Jurkat, Clone E6-1 (cell line): Measurements from ENCODE around the gene SLC6A17.
A peak's percentile ranks its signal among the peaks of the same experiment; 100 is the strongest.

Experiments
- DNase-seq: peaks from one replicate; pipeline ENCODE4 v3.0.0-alpha.2; 2011; ENCODE audit warnings: low read depth, low spot score
- H3K4me3 ChIP-seq: 2 replicates; pipeline ENCODE4 v1.5.1; 2011; ENCODE audit warnings: mild to moderate bottlenecking, low read length, control low read depth, moderate library complexity

Gene SLC6A17

GRCh38 chr1:110196917-110197765 is 46.8 kb downstream of the SLC6A17 start:
- peak; percentile 51 for DNase-seq
- H3K4me3 ChIP-seq: no peak overlapping the region

GRCh38 chr1:110197905-110198629 is 47.8 kb downstream of the SLC6A17 start:
- no peak overlapping the region for H3K4me3 ChIP-seq
- DNase-seq: no peak

GRCh38 chr1:110198746-110199145 is 48.5 kb downstream of the SLC6A17 start:
- no peak overlapping the region for H3K4me3 ChIP-seq
- DNase-seq: no peak

GRCh38 chr1:110200190-110200589 is 49.9 kb downstream of the SLC6A17 start:
- no peak overlapping the region for H3K4me3 ChIP-seq
- no peak for DNase-seq

- H3K4me3 ChIP-seq: no peak overlapping the region
- no peak for DNase-seq
Observed at GRCh38 chr1:110200666-110201065, 50.4 kb downstream of the SLC6A17 start.

GRCh38 chr1:110201157-110201825 is 51.0 kb downstream of the SLC6A17 start:
- H3K4me3 ChIP-seq: no peak overlapping the region
- no peak for DNase-seq

- H3K4me3 ChIP-seq: no peak overlapping the region
- DNase-seq: peak; percentile 76
Observed at GRCh38 chr1:110203021-110203661, 52.8 kb downstream of the SLC6A17 start.

GRCh38 chr1:110205156-110205555 is 54.9 kb downstream of the SLC6A17 start:
- H3K4me3 ChIP-seq: no peak overlapping the region
- DNase-seq: no peak

- no peak overlapping the region for H3K4me3 ChIP-seq
- DNase-seq: no peak
Observed at GRCh38 chr1:110205591-110206155, 55.4 kb downstream of the SLC6A17 start.

GRCh38 chr1:110206261-110206920 is 56.1 kb downstream of the SLC6A17 start:
- no peak overlapping the region for H3K4me3 ChIP-seq
- no peak for DNase-seq

- no peak overlapping the region for H3K4me3 ChIP-seq
- peak; percentile 71 for DNase-seq
Observed at GRCh38 chr1:110207831-110208230, 57.5 kb downstream of the SLC6A17 start.

GRCh38 chr1:110208916-110209645 is 58.8 kb downstream of the SLC6A17 start:
- DNase-seq: no peak
- peak overlapping the region; percentile 57 for H3K4me3 ChIP-seq

- peak within 1 kb of the TSS; percentile 64 for H3K4me3 ChIP-seq
- peak; percentile 84 for DNase-seq
Observed at GRCh38 chr1:110209715-110210603, 59.7 kb downstream of the SLC6A17 start, which contains the start of gene KCNC4. Gene KCNC4 (plus strand): TSS chr1:110210314. CDS start chr1:110211500, 1,186 bp downstream.

- H3K4me3 ChIP-seq: peak overlapping the region; percentile 64
- peak; percentile 46 for DNase-seq
Observed at GRCh38 chr1:110210604-110211495, 60.6 kb downstream of the SLC6A17 start.

GRCh38 chr1:110211496-110212168 is 61.3 kb downstream of the SLC6A17 start:
- DNase-seq: no peak

More at GRCh38 chr1:110211496-110212168, 61.3 kb downstream of the SLC6A17 start:
- H3K4me3 ChIP-seq: peak overlapping the region; percentile 64
